Smooth muscle cell of the pulmonary artery (primary cell): ENCODE data around the gene SRD5A3. TPM values are rescaled to one million over a fixed set of nuclear protein-coding genes. Genes with fewer than 3 reads are reported as not detected.

Experiments
- total RNA-seq: library from RNA; depleted of rRNA; stranded (reverse); fragments of >200 nt; gene quantifications from 2 replicates; pipeline ENCODE4 v1.2.3, GENCODE V29; 2014

The SRD5A3 gene
- 8.3 and 11.1 TPM in 2 replicates for total RNA-seq

GRCh38 chr4:55345980-55346850 is at the start of gene SRD5A3:
Gene SRD5A3, plus strand, starts transcription at chr4:55346242. Its CDS starts 95 bp downstream, at chr4:55346337.

DNA sequence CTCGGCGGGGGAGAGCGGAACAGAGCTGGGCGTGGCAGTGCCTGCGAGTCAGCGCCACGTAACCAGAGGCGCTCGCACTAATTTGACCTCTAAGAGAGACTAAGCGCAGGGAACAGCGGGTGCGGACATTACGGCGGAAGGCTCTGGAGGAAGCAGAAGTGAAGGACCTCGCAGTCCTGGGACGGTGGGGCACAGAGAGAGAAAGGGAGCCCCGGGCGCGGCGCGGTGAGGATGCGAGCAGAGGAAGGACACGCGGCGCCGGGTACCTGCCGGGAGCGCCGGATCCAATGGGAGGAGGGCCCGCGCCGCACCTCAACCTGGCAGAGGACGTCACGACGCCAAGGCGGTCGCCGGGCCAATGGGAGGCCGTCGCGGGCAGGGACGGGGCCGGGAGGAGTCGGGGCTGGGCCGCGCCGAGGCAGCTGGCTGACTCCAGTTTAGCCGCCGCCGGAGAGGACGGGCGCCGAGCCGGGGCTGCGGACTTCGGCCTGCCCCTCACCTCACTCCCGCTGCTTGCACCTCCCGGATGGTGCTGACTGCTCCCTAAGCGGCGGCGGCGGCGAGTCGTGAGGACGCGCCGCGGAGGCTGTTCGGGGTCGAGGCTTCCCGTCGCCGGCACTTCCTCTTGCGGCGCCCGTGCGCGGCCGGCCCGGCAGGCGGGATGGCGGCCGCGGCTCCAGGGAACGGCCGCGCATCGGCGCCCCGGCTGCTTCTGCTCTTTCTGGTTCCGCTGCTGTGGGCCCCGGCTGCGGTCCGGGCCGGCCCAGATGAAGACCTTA is 49.7 kb downstream of the SRD5A3 start, which contains the start of gene TMEM165:
Gene TMEM165 (plus strand): TSS at position 429 of the 779 bp plus-strand sequence. CDS start 233 bp downstream, at position 662.

Other genes with a start within 250 kb of the SRD5A3 start
- gene KDR, start 220.6 kb upstream of the SRD5A3 start, total RNA-seq, result 7.1 and 13.3 TPM in 2 replicates
- 117 and 132 TPM in 2 replicates for gene TMEM165, start 49.7 kb downstream of the SRD5A3 start, total RNA-seq
- gene CLOCK, start 200.7 kb downstream of the SRD5A3 start, total RNA-seq, result 25.3 and 25.5 TPM in 2 replicates
- not detected in 2 replicates for gene PDCL2, start 246.0 kb downstream of the SRD5A3 start, total RNA-seq